Suprapubic skin (tissue), 4 donors: ENCODE measurements around the gene TOGARAM2.

Source experiments
- EP300 ChIP-seq: sonication (generic); formaldehyde crosslinking; IDR thresholded peaks from one replicate; pipeline ENCODE4 v1.6.1; 2017; ENCODE audit warnings: antibody characterized with exemption
- POLR2AphosphoS5 ChIP-seq, 3 donors: sonication (generic); formaldehyde crosslinking; IDR thresholded peaks; one replicate each; pipeline ENCODE4 v1.6.1; 2017; ENCODE audit warnings: antibody characterized with exemption in 3 of 3

- TF ChIP-seq EP300, result no peak
- TF ChIP-seq POLR2AphosphoS5 (IDR thresholded peaks at IDR 0.05), result no peak
These were observed 28.3 kb upstream of the TOGARAM2 start for GRCh38 chr2:28952836-28953211.
